Measurements from ENCODE around the gene AP4E1.
"Not testable (repeated sequence)": the region's sequence is repeated elsewhere in the genome, so short reads cannot be mapped to it uniquely, and the experiment has no call there.

The AP4E1 gene

DNA sequence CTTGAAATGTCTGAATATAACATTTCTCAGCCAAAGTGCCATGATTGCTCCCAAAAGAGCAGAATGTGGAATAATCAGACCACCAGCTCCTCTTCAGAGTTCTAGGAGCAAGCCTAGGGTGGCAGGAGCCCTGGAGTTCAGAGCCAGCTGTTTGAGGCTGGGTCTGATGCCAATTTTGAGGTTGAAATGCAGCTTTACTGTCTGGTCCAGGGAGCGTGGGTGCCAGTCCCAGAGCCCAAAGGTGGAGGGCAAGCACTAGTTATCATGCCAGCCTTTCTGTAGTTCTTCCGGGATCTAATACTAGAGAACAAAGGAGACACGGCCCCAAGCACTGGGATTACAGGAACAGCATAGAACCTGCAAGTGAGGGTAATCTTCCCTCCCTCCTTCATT, 117.0 kb downstream of the AP4E1 start:
- no peaks in the 10 kb centered on the region for H3K9me3 ChIP-seq (ENCODE audit: control insufficient read depth, low read depth, low read length)
- no peaks in the 10 kb centered on the region for H3K27me3 ChIP-seq (ENCODE audit: control insufficient read depth, insufficient read depth, low read length)
- H3K4me3 ChIP-seq (ENCODE audit: low read length), result no peak overlapping the region
- H3K36me3 ChIP-seq (ENCODE audit: control insufficient read depth, low read depth, low read length), result no peaks in the 10 kb centered on the region
- H3K9ac ChIP-seq (ENCODE audit: low read length), result no peak overlapping the region
- H3K27ac ChIP-seq (ENCODE audit: low read length), result no peak overlapping the region
- H3K4me1 ChIP-seq (ENCODE audit: control insufficient read depth, low read depth, low read length), result no peaks in the 10 kb centered on the region

- Histone ChIP-seq H3K27me3 (ENCODE audit: control insufficient read depth, insufficient read depth, low read length) (no peaks in the 10 kb centered on the region), H3K9ac (ENCODE audit: low read length) (no peak overlapping the region), H3K27ac (ENCODE audit: low read length) (no peak overlapping the region)
Observed at GRCh38 chr15:51030649-51031316, 122.3 kb downstream of the AP4E1 start.

DNA sequence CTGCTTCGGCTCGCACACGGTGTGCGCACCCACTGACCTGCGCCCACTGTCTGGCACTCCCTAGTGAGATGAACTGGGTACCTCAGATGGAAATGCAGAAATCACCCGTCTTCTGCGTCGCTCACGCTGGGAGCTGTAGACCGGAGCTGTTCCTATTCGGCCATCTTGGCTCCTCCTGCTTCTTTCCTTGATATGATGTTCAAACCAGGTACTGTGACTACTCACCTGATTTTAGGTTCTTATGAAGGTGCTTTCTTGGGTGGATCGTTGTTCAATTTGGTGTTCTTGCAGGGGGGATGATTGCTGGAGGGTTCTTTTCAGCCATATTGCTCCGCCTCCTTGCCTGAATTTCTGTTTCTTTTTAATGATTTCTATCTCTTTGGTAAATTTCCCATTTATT, 129.0 kb downstream of the AP4E1 start:
- not testable (repeated sequence) for H3K9me3 ChIP-seq (ENCODE audit: control insufficient read depth, low read depth, low read length); H3K27ac ChIP-seq (ENCODE audit: low read length); H3K4me1 ChIP-seq (ENCODE audit: control insufficient read depth, low read depth, low read length); H3K27me3 ChIP-seq (ENCODE audit: control insufficient read depth, insufficient read depth, low read length); H3K36me3 ChIP-seq (ENCODE audit: control insufficient read depth, low read depth, low read length)
- H3K4me3 ChIP-seq (ENCODE audit: low read length), result peak overlapping the region; percentile 52
- H3K9ac ChIP-seq (ENCODE audit: low read length), result peak overlapping the region; percentile 1

More at GRCh38 chr15:51030649-51031316, 122.3 kb downstream of the AP4E1 start:
- Histone ChIP-seq H3K9me3 (ENCODE audit: control insufficient read depth, low read depth, low read length) (no peaks in the 10 kb centered on the region), H3K36me3 (ENCODE audit: control insufficient read depth, low read depth, low read length) (no peaks in the 10 kb centered on the region), H3K4me3 (ENCODE audit: low read length) (no peak overlapping the region), H3K4me1 (ENCODE audit: control insufficient read depth, low read depth, low read length) (no peaks in the 10 kb centered on the region)

DNA sequence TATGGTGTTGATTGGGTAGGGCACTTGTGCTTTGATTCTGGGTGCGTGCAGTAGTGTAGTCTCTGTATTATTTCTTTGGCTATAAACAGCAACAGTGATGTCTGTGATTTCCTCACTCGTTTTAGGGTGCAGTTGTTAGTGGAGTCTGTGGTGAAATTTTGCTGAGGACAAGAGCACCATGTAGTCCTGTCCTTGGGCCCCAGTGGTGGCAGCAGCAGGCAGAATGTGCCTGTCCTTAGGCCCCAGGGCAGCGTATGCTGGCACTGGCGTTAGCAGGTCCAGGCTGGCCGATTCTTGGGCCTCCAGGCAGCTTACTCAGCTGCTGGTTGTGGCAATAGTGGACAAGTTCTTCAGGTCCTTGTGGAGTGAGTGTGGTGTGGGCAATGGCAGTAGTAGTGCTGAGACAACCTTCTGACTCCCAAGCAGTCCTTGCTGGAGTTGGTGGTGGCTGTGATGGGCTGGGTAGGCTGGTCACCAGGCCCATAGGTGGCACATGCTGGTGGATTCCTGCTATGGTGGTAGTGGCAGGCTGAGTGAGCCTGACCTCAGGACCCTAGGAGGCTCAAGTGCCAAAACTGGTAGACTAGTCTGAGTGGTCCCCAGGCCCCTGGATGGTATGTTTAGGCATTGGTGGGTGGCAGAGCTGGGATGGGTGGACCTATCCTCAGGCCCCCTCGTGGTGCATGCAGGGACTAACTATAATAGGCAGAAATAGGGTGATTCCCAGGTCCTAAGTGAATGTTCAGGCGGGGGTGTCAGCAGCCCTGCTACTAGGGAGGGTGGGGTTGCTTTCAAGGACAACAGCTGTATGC, 129.9 kb downstream of the AP4E1 start:
- no peak overlapping the region for H3K27ac ChIP-seq (ENCODE audit: low read length)
- no peaks in the 10 kb centered on the region for H3K36me3 ChIP-seq (ENCODE audit: control insufficient read depth, low read depth, low read length)
- peaks cover 6% of the 10 kb centered on the region for H3K4me1 ChIP-seq (ENCODE audit: control insufficient read depth, low read depth, low read length)
- H3K9me3 ChIP-seq (ENCODE audit: control insufficient read depth, low read depth, low read length), result no peaks in the 10 kb centered on the region
- H3K27me3 ChIP-seq (ENCODE audit: control insufficient read depth, insufficient read depth, low read length), result no peaks in the 10 kb centered on the region
- H3K9ac ChIP-seq (ENCODE audit: low read length), result peak overlapping the region; percentile 1
- peak overlapping the region; percentile 52 for H3K4me3 ChIP-seq (ENCODE audit: low read length)

DNA sequence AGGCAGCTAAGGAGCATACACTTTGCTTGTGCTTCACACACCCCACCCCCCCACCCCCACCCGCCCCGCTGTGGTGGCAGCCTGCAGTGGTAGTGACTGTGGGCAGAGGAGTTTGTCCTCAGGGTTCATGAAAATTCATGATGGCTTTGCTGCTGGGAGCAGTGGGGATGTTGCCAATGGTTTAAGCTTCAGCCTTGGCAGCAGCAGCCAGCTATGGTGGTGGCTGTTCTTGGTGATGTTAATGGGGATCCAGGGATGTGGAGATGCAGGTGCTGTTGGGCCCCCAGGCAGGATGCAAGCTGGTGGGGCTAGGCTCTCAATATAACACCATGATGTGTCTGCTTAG, 130.5 kb downstream of the AP4E1 start:
- Histone ChIP-seq H3K36me3 (ENCODE audit: control insufficient read depth, low read depth, low read length) (no peaks in the 10 kb centered on the region), H3K9ac (ENCODE audit: low read length) (no peak overlapping the region), H3K27me3 (ENCODE audit: control insufficient read depth, insufficient read depth, low read length) (no peaks in the 10 kb centered on the region), H3K9me3 (ENCODE audit: control insufficient read depth, low read depth, low read length) (no peaks in the 10 kb centered on the region), H3K4me1 (ENCODE audit: control insufficient read depth, low read depth, low read length) (peaks cover 6% of the 10 kb centered on the region), H3K4me3 (ENCODE audit: low read length) (no peak overlapping the region), H3K27ac (ENCODE audit: low read length) (no peak overlapping the region)

GRCh38 chr15:51044037-51044727, 135.7 kb downstream of the AP4E1 start:
- Histone ChIP-seq H3K27me3 (ENCODE audit: control insufficient read depth, insufficient read depth, low read length) (no peaks in the 10 kb centered on the region), H3K4me1 (ENCODE audit: control insufficient read depth, low read depth, low read length) (peaks cover 4% of the 10 kb centered on the region), H3K4me3 (ENCODE audit: low read length) (no peak overlapping the region), H3K9me3 (ENCODE audit: control insufficient read depth, low read depth, low read length) (no peaks in the 10 kb centered on the region), H3K27ac (ENCODE audit: low read length) (no peak overlapping the region), H3K9ac (ENCODE audit: low read length) (no peak overlapping the region), H3K36me3 (ENCODE audit: control insufficient read depth, low read depth, low read length) (no peaks in the 10 kb centered on the region)

- H3K36me3 ChIP-seq (ENCODE audit: control insufficient read depth, low read depth, low read length), result no peaks in the 10 kb centered on the region
- H3K4me1 ChIP-seq (ENCODE audit: control insufficient read depth, low read depth, low read length), result peaks cover 4% of the 10 kb centered on the region
- H3K9ac ChIP-seq (ENCODE audit: low read length), result no peak overlapping the region
- no peaks in the 10 kb centered on the region for H3K27me3 ChIP-seq (ENCODE audit: control insufficient read depth, insufficient read depth, low read length)
- H3K9me3 ChIP-seq (ENCODE audit: control insufficient read depth, low read depth, low read length), result no peaks in the 10 kb centered on the region
- no peak overlapping the region for H3K27ac ChIP-seq (ENCODE audit: low read length)
- H3K4me3 ChIP-seq (ENCODE audit: low read length), result no peak overlapping the region
Observed at GRCh38 chr15:51046016-51046415, 137.5 kb downstream of the AP4E1 start.

GRCh38 chr15:51046799-51047449, 138.4 kb downstream of the AP4E1 start:
- Histone ChIP-seq H3K27me3 (ENCODE audit: control insufficient read depth, insufficient read depth, low read length) (no peaks in the 10 kb centered on the region), H3K4me3 (ENCODE audit: low read length) (no peak overlapping the region), H3K4me1 (ENCODE audit: control insufficient read depth, low read depth, low read length) (peaks cover 4% of the 10 kb centered on the region), H3K27ac (ENCODE audit: low read length) (no peak overlapping the region), H3K36me3 (ENCODE audit: control insufficient read depth, low read depth, low read length) (no peaks in the 10 kb centered on the region), H3K9ac (ENCODE audit: low read length) (no peak overlapping the region), H3K9me3 (ENCODE audit: control insufficient read depth, low read depth, low read length) (no peaks in the 10 kb centered on the region)

DNA sequence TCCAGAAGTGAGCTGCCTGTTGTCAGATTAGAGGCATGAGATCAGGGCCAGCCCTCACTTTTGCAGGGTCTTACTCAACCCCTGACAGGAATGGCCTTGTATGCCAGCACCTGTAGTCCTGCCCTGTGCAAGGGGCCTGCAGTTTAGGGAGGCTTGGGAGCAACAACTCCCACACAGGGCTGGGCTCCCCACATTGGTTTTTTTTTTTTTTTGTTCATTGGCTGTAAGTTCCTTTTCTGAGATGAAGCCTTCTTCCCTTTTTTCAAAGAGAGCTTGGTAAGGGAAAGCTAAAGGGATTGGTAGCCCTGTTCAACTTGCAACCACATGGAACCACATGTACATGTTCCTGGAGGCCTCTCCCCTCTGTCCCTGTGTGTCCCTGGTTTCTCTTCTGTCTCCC, 139.8 kb downstream of the AP4E1 start:
- H3K9ac ChIP-seq (ENCODE audit: low read length), result no peak overlapping the region
- H3K9me3 ChIP-seq (ENCODE audit: control insufficient read depth, low read depth, low read length), result no peaks in the 10 kb centered on the region
- H3K27ac ChIP-seq (ENCODE audit: low read length), result no peak overlapping the region
- H3K27me3 ChIP-seq (ENCODE audit: control insufficient read depth, insufficient read depth, low read length), result no peaks in the 10 kb centered on the region
- H3K36me3 ChIP-seq (ENCODE audit: control insufficient read depth, low read depth, low read length), result no peaks in the 10 kb centered on the region
- no peak overlapping the region for H3K4me3 ChIP-seq (ENCODE audit: low read length)
- peaks cover 4% of the 10 kb centered on the region for H3K4me1 ChIP-seq (ENCODE audit: control insufficient read depth, low read depth, low read length)

DNA sequence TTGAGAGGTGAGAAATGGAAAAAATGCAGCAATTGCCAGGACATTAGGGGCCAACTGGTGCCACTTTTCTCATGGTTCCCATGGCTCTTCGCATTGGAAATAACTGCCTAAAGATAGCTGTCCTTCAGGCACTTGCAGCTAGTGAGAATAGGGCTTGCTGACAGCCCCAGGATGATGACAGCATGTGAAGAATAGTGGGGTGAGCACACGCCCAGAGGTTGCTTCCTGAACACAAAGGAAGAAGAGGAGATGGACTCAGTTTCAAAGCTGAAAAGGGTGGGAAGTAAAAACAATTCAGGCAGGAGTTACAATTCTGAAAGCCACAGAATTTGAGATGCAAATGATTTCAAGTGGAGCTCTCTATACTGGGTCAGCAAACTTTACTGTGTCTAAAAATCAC, 140.6 kb downstream of the AP4E1 start:
- Histone ChIP-seq H3K36me3 (ENCODE audit: control insufficient read depth, low read depth, low read length) (no peaks in the 10 kb centered on the region), H3K4me3 (ENCODE audit: low read length) (no peak overlapping the region), H3K4me1 (ENCODE audit: control insufficient read depth, low read depth, low read length) (peaks cover 4% of the 10 kb centered on the region), H3K27me3 (ENCODE audit: control insufficient read depth, insufficient read depth, low read length) (no peaks in the 10 kb centered on the region), H3K27ac (ENCODE audit: low read length) (no peak overlapping the region), H3K9ac (ENCODE audit: low read length) (no peak overlapping the region), H3K9me3 (ENCODE audit: control insufficient read depth, low read depth, low read length) (no peaks in the 10 kb centered on the region)

GRCh38 chr15:51051776-51052175, 143.3 kb downstream of the AP4E1 start:
- no peaks in the 10 kb centered on the region for H3K9me3 ChIP-seq (ENCODE audit: control insufficient read depth, low read depth, low read length)
- no peaks in the 10 kb centered on the region for H3K36me3 ChIP-seq (ENCODE audit: control insufficient read depth, low read depth, low read length)
- no peaks in the 10 kb centered on the region for H3K27me3 ChIP-seq (ENCODE audit: control insufficient read depth, insufficient read depth, low read length)
- no peak overlapping the region for H3K9ac ChIP-seq (ENCODE audit: low read length)
- H3K4me3 ChIP-seq (ENCODE audit: low read length), result no peak overlapping the region
- H3K4me1 ChIP-seq (ENCODE audit: control insufficient read depth, low read depth, low read length), result peaks cover 4% of the 10 kb centered on the region
- no peak overlapping the region for H3K27ac ChIP-seq (ENCODE audit: low read length)

All from iPS-18a (cell line).